ENCODE measurements around the gene HEMK1. TPM values are rescaled to one million over a fixed set of nuclear protein-coding genes. Genes with fewer than 3 reads are reported as not detected.
A peak's percentile ranks its signal among the peaks of the same experiment; 100 is the strongest.

The HEMK1 gene
- total and polyA plus RNA-seq, 4 donors: 11.0 to 21.3 (median 15.1) TPM

DNA sequence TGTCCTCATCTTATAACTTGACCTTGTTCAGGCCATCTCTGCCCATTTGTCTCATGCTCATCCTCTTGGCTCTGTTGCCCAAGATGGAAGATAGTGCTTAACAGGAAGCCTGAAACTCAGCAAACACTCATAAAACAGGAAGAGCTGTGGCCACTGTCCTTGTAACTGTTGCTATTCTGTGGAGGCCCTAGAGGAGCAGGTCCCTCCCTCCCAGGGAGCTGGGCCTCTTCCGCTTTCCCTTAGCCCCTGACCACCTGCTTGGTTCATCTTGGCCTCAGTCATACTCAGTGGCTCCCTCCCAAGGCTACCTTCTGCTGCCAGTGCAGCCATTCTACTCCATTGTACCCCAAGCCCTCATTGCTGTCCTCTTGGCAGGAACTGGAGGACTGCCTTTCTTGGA lies 51.1 kb downstream of the HEMK1 start:
- peaks cover 0 to 2% of the 10 kb centered on the region in 2 donors for H3K36me3 ChIP-seq (ENCODE audit: control insufficient read depth in 1 of 2, insufficient read depth in 2 of 2, low read length in 1 of 2)
- H3K27ac ChIP-seq (ENCODE audit: low read depth in 1 of 2, low read length in 2 of 2): no peak overlapping the region
- intact Hi-C loops (cut with DNase I): no loop called here
- H3K4me3 ChIP-seq (ENCODE audit: low read length in 2 of 2): no peak overlapping the region
- ATAC-seq (ENCODE audit: low FRiP score): no peak
- no peaks in the 10 kb centered on the region for H3K4me1 ChIP-seq (ENCODE audit: control insufficient read depth in 1 of 2, insufficient read depth in 2 of 2, low read length in 2 of 2)
- WGBS, 2 donors: 91 to 98% methylated on average over 1 of the region's 1 CpG
- H3K27me3 ChIP-seq (ENCODE audit: control insufficient read depth in 1 of 2, insufficient read depth in 2 of 2, low read length in 1 of 2): no peaks in the 10 kb centered on the region
- H3K9me3 ChIP-seq (ENCODE audit: control insufficient read depth, low read length): no peaks in the 10 kb centered on the region
- peak in 1 of 2 donors; percentile 75 for DNase-seq

DNA sequence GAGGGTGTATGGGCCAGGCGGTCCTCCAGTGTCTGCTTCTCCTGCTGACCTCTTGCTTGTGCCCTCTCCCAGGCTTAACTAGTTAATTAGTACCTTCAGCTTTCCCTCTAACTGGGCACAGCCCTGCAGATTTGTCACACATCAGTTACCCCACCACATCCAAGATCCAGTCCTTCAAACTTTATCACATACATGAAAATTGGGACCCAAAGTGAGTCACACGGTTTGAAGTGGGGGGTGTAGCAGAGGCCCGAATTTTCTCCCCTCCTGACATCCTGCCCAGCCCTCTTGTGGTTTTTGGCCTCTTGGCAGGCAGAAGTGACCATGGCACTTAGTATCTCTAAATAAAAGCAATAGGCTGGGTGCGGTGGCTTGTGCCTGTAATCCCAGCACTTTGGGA lies 51.5 kb downstream of the HEMK1 start:
- Histone ChIP-seq H3K27ac (ENCODE audit: low read depth in 1 of 2, low read length in 2 of 2) (no peak overlapping the region), H3K27me3 (ENCODE audit: control insufficient read depth in 1 of 2, insufficient read depth in 2 of 2, low read length in 1 of 2) (no peaks in the 10 kb centered on the region), H3K4me1 (ENCODE audit: control insufficient read depth in 1 of 2, insufficient read depth in 2 of 2, low read length in 2 of 2) (no peaks in the 10 kb centered on the region), H3K36me3 (ENCODE audit: control insufficient read depth in 1 of 2, insufficient read depth in 2 of 2, low read length in 1 of 2) (peaks cover 0 to 2% of the 10 kb centered on the region in 2 donors), H3K4me3 (ENCODE audit: low read length in 2 of 2) (no peak overlapping the region), H3K9me3 (ENCODE audit: control insufficient read depth, low read length) (no peaks in the 10 kb centered on the region)
- no peak for DNase-seq
- no peak for ATAC-seq (ENCODE audit: low FRiP score)
- 43 to 49% methylated on average over 4 of the region's 4 CpGs for WGBS, 2 donors
- intact Hi-C loops (cut with DNase I): no loop called here

DNA sequence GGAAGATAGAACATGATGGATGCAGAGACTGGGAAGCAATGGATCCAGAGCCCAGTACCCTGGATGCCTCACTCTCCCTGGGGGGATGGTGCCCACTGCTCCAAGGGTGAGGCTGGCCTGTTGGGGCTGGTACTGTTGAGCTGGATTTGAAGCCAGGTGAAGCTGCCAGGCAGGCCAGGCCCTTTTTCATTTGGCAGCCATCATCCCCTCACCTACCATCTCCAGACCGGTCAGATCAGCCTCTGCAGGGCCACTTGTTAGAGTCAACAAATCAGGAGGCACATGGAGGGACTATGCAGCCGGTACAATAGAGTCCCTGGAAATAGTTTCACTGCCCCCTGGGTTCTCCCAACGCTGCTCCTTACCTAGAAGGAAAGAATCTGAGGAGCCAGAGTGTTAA lies 53.6 kb downstream of the HEMK1 start:
- Histone ChIP-seq H3K4me1 (ENCODE audit: control insufficient read depth in 1 of 2, insufficient read depth in 2 of 2, low read length in 2 of 2) (no peaks in the 10 kb centered on the region), H3K4me3 (ENCODE audit: low read length in 2 of 2) (no peak overlapping the region), H3K36me3 (ENCODE audit: control insufficient read depth in 1 of 2, insufficient read depth in 2 of 2, low read length in 1 of 2) (peaks cover 0 to 2% of the 10 kb centered on the region in 2 donors), H3K27ac (ENCODE audit: low read depth in 1 of 2, low read length in 2 of 2) (no peak overlapping the region), H3K9me3 (ENCODE audit: control insufficient read depth, low read length) (no peaks in the 10 kb centered on the region), H3K27me3 (ENCODE audit: control insufficient read depth in 1 of 2, insufficient read depth in 2 of 2, low read length in 1 of 2) (no peaks in the 10 kb centered on the region)
- no peak for DNase-seq
- no peak for ATAC-seq (ENCODE audit: low FRiP score)
- 90% methylated on average over 3 of the region's 3 CpGs for WGBS, 2 donors
- intact Hi-C loops (cut with DNase I): no loop called here

DNA sequence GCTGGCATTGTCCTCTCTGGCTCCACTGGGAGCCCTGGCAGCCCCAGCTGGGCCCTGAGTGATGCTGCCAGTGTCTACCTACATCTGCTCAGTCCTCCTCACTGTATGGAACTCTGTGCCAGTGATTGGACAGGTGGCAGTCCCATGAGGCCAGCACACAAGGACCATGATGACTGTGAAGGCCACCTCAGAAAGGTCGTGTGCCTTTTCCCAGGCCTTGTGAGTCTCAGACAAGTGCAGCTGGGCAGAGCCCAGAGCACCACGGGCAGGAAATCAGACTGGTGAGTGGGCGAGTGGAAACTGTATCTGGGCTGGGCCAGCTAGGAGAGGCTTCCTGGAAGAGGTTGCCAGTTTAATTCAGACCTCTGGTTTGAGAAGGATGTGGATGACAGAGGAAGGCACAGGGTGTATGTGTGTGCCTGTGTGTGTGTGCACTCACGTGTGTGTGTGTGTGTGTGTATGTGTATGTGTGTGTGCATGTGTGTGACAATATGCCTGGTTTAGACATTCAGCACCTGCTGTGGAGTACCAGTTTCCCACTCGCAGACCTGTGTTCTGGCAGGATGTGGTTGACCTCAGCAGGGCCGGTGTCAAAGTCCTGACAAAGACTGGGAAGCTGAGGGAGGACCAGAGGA lies 54.6 kb downstream of the HEMK1 start:
- no peaks in the 10 kb centered on the region for H3K4me1 ChIP-seq (ENCODE audit: control insufficient read depth in 1 of 2, insufficient read depth in 2 of 2, low read length in 2 of 2)
- ATAC-seq (ENCODE audit: low FRiP score): peak; percentile 11
- intact Hi-C loops (cut with DNase I): no loop called here

DNA sequence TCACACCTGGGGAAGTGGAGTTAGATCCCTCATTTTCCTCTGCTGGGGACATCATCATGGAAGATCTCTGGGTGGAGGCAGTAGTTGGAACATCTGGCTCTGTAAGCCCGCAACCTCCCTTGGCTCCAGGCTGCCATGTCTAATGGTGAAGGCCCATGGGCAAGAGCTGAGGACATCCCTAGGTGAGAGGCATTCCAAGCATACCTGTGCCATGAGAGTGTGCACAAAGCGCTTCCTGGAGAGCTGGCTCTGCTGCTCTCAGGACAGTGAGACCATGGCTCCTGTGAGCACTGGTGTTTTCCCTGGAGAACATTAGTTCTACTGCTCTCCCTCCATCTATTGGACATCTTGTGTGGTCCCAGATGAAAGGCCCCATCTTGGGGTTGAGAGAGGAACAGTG lies 55.3 kb downstream of the HEMK1 start:
- no peak for DNase-seq
- no peak overlapping the region for H3K27ac ChIP-seq (ENCODE audit: low read depth in 1 of 2, low read length in 2 of 2)
- peaks cover 0 to 2% of the 10 kb centered on the region in 2 donors for H3K36me3 ChIP-seq (ENCODE audit: control insufficient read depth in 1 of 2, insufficient read depth in 2 of 2, low read length in 1 of 2)
- no peak for ATAC-seq (ENCODE audit: low FRiP score)
- H3K4me1 ChIP-seq (ENCODE audit: control insufficient read depth in 1 of 2, insufficient read depth in 2 of 2, low read length in 2 of 2): no peaks in the 10 kb centered on the region
- intact Hi-C loops (cut with DNase I): no loop called here
- no peak overlapping the region for H3K4me3 ChIP-seq (ENCODE audit: low read length in 2 of 2)
- no peaks in the 10 kb centered on the region for H3K27me3 ChIP-seq (ENCODE audit: control insufficient read depth in 1 of 2, insufficient read depth in 2 of 2, low read length in 1 of 2)
- 96 to 98% methylated on average over 2 of the region's 2 CpGs for WGBS, 2 donors
- no peaks in the 10 kb centered on the region for H3K9me3 ChIP-seq (ENCODE audit: control insufficient read depth, low read length)

More for the DNA sequence above, 54.6 kb downstream of the HEMK1 start:
- DNase-seq: no peak
- 47 to 48% methylated on average over 6 of the region's 6 CpGs for WGBS, 2 donors
- H3K4me3 ChIP-seq (ENCODE audit: low read length in 2 of 2): no peak overlapping the region
- H3K27me3 ChIP-seq (ENCODE audit: control insufficient read depth in 1 of 2, insufficient read depth in 2 of 2, low read length in 1 of 2): no peaks in the 10 kb centered on the region
- H3K27ac ChIP-seq (ENCODE audit: low read depth in 1 of 2, low read length in 2 of 2): no peak overlapping the region
- H3K36me3 ChIP-seq (ENCODE audit: control insufficient read depth in 1 of 2, insufficient read depth in 2 of 2, low read length in 1 of 2): peaks cover 0 to 2% of the 10 kb centered on the region in 2 donors
- H3K9me3 ChIP-seq (ENCODE audit: control insufficient read depth, low read length): no peaks in the 10 kb centered on the region

DNA sequence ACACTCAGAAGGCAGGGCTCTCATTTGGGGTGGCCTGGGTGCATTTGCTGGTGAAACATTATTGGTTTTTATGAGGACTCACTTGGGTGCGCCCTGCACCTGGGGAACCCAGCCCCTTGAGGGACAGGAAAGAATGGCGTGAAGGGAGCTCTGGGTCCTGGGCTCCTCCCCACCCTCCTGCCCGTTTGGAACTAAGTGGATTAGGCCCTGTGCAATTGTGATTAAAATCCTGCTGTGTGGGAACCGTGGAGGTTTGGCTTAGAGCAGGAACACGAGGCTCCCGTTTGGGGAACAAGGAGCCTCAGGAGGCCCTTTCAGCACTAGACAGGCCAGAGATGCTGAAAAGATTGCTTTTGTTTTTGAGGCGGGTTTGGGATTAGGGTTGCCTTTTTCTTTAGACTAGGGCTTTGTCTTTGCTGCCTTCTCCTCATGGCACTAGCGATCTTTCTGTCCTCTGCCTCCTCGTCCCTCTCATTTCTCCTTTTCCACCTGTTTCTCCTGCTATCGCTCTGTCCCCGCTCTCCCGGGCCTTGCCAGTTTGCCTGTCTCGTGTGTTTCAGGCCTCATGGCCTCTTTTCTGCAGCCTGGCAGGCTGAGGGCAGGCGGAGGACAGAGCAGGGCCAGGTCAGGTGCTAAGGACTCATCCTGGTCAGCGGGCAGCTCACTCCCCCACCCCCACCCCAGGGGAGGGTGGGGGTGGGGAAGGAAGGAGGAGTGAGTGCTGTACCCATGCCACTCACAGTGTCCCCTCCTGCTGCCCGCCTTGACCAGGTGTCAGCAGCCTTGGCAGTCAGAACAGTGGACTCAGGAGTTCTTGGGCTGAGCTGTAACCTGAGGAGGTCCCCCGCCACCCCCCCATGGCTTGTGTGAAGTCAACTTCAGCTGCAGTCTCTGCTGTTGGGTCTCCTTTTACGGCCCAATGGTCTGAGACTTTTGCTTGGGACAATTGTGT lies 56.2 kb downstream of the HEMK1 start:
- Histone ChIP-seq H3K36me3 (ENCODE audit: control insufficient read depth in 1 of 2, insufficient read depth in 2 of 2, low read length in 1 of 2) (peaks cover 0 to 2% of the 10 kb centered on the region in 2 donors), H3K27ac (ENCODE audit: low read depth in 1 of 2, low read length in 2 of 2) (no peak overlapping the region), H3K4me1 (ENCODE audit: control insufficient read depth in 1 of 2, insufficient read depth in 2 of 2, low read length in 2 of 2) (no peaks in the 10 kb centered on the region), H3K27me3 (ENCODE audit: control insufficient read depth in 1 of 2, insufficient read depth in 2 of 2, low read length in 1 of 2) (no peaks in the 10 kb centered on the region), H3K9me3 (ENCODE audit: control insufficient read depth, low read length) (no peaks in the 10 kb centered on the region), H3K4me3 (ENCODE audit: low read length in 2 of 2) (no peak overlapping the region)
- 87 to 93% methylated on average over 18 of the region's 18 CpGs for WGBS, 2 donors
- ATAC-seq (ENCODE audit: low FRiP score) (no peak), DNase-seq (no peak)
- intact Hi-C loops (cut with DNase I): no loop called here

DNA sequence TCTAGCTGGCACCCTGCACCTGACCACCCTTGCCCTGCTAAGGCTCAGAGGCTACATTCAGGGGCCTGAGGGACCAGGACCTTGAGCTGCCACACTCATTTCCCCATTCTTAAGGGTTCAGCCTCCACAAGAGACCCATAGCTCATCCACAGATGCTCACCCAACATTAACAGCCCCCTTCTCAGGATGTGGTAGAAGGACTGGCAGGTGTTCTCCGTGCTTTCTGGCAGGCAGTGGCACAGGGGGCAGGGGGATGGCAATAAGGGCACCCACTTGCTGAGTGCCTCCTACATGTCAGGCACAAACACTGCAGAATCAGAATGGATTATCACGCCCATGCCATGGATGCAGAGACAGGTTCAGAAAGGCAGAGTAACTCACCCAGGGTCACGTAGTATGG lies 57.1 kb downstream of the HEMK1 start:
- peaks cover 0 to 2% of the 10 kb centered on the region in 2 donors for H3K36me3 ChIP-seq (ENCODE audit: control insufficient read depth in 1 of 2, insufficient read depth in 2 of 2, low read length in 1 of 2)
- no peaks in the 10 kb centered on the region for H3K9me3 ChIP-seq (ENCODE audit: control insufficient read depth, low read length)
- no peak for ATAC-seq (ENCODE audit: low FRiP score)
- H3K4me1 ChIP-seq (ENCODE audit: control insufficient read depth in 1 of 2, insufficient read depth in 2 of 2, low read length in 2 of 2): no peaks in the 10 kb centered on the region
- no peak overlapping the region for H3K4me3 ChIP-seq (ENCODE audit: low read length in 2 of 2)
- H3K27ac ChIP-seq (ENCODE audit: low read depth in 1 of 2, low read length in 2 of 2): no peak overlapping the region
- intact Hi-C loops (cut with DNase I): no loop called here
- 94 to 95% methylated on average over 3 of the region's 3 CpGs for WGBS, 2 donors
- DNase-seq: no peak
- no peaks in the 10 kb centered on the region for H3K27me3 ChIP-seq (ENCODE audit: control insufficient read depth in 1 of 2, insufficient read depth in 2 of 2, low read length in 1 of 2)

DNA sequence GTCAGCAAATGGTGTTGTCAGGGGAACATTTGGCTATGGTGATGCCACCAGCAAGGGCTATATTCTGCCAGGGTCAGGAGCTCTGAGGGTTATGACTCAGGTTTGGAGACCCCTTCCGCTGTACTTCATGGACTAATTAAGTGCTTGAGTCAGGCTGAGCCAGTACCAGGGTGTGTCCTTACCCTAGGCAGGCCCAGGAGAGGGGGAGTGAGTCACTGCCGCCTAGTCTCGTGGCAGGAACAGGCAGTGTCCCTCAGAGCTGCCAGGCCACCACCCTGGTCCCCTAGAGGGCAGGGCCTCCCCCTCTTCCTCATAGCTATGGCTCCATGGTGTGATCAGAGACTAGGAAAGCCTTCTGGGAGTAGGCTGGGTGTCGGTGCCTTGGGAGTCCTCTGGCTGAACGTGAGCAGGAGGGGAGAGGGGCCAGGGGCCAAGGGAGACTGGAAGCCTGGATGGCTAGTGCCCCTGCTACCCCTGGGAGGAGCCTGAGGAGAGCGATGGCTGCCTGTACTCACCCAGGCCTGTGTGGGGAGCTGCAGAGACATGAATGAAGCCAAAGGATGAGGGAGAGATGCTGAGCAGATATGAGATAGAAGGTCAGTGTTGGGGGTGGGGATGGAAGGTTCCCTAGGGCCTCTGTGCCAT lies 58.2 kb downstream of the HEMK1 start:
- peaks cover 0 to 2% of the 10 kb centered on the region in 2 donors for H3K36me3 ChIP-seq (ENCODE audit: control insufficient read depth in 1 of 2, insufficient read depth in 2 of 2, low read length in 1 of 2)
- no peaks in the 10 kb centered on the region for H3K27me3 ChIP-seq (ENCODE audit: control insufficient read depth in 1 of 2, insufficient read depth in 2 of 2, low read length in 1 of 2)
- H3K4me3 ChIP-seq (ENCODE audit: low read length in 2 of 2): no peak overlapping the region
- no peak overlapping the region for H3K27ac ChIP-seq (ENCODE audit: low read depth in 1 of 2, low read length in 2 of 2)
- H3K4me1 ChIP-seq (ENCODE audit: control insufficient read depth in 1 of 2, insufficient read depth in 2 of 2, low read length in 2 of 2): no peaks in the 10 kb centered on the region
- WGBS, 2 donors: 56 to 64% methylated on average over 6 of the region's 6 CpGs
- ATAC-seq (ENCODE audit: low FRiP score) (peak; percentile 61), DNase-seq (peak in 1 of 2 donors; percentile 71)
- intact Hi-C loops (cut with DNase I): no loop called here
- no peaks in the 10 kb centered on the region for H3K9me3 ChIP-seq (ENCODE audit: control insufficient read depth, low read length)

All from aorta (tissue), 5 donors.